T47D (cell line): ENCODE data around the gene ALK.
A peak's percentile ranks its signal among the peaks of the same experiment; 100 is the strongest.

Experiments used
- DNase-seq, 2 experiments: peaks; one replicate each; pipeline versions ENCODE4 v3.0.0 to v3.0.0-alpha.2; 2011 to 2012; ENCODE audit warnings: low read depth in 1 of 2, low spot score in 1 of 2
- JUND ChIP-seq: IDR thresholded peaks from 2 replicates; pipeline ENCODE4 v1.6.1; 2012; ENCODE audit warnings: low read depth
- in situ Hi-C: cut with HindIII; loops from 2 replicates; pipeline ENCODE4 v1.10.0; 2016; ENCODE audit warnings: low sequenced_read_pairs, low pct_unique_long_range_greater_than_20kb

Gene ALK

GRCh38 chr2:29796446-29796845, 124.9 kb downstream of the ALK start:
- in situ Hi-C loops, result no loop called here
- no peak for DNase-seq
- TF ChIP-seq JUND, result no peak

- in situ Hi-C loops, result no loop called here
- TF ChIP-seq JUND, result no peak
These were observed 131.4 kb downstream of the ALK start for GRCh38 chr2:29789911-29790485.

GRCh38 chr2:29787473-29788465, 133.6 kb downstream of the ALK start:
- TF ChIP-seq JUND, result no peak
- DNase-seq, result no peak
- in situ Hi-C loops, result no loop called here

More at GRCh38 chr2:29789911-29790485, 131.4 kb downstream of the ALK start:
- no peak for DNase-seq

GRCh38 chr2:29786361-29786760, 135.0 kb downstream of the ALK start:
- no peak for TF ChIP-seq JUND
- no peak for DNase-seq
- in situ Hi-C loops, result no loop called here

- peak; percentile 17 to 59 for DNase-seq
- in situ Hi-C loops, result no loop called here
- TF ChIP-seq JUND, result no peak
These were observed 137.7 kb downstream of the ALK start for GRCh38 chr2:29783666-29784065.

DNA sequence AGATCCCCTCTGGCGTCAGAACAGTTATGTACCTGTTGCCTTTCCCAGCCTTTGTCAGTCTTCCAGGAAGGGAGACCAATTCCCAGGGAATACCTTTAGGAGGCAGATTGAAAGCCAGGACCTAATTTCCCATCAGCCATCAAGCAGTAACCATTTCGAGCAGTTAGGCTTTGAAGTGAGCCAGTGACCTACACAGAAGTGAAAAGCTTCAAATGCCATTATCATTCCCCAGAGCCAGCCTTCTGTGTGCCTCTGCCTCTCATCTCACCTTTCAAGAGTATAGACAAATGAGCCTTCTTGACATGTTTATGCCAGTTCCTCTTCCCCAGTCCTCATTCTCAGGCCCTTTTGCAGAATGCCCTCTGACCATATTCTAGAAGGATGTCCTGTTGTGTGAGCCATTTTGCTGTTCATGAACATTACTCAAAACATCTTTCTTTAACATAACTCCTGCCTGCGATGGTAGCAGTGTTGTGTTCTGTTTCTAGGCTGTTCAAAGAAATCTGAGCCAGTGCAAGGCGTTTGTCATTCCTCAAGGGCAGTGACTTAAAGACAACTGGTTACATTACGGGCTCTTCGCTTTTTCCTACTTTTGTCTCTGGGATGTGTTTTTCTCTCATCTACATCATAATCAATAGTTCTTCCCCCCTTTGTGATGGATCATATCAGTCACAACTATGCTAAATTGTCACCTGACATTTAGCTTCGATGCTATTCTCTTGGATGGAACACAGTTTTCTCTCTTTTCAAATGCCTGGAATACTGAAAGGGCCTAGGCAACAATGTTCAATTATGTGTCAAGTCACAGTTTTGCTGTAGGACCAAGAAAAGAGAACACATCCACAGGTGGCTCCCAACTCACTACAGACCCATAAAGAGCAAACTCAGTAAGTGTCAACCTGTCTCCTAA, 138.6 kb downstream of the ALK start:
- DNase-seq, result no peak
- no peak for TF ChIP-seq JUND
- in situ Hi-C loops, result no loop called here

- no peak for DNase-seq
- no peak for TF ChIP-seq JUND
- in situ Hi-C loops, result no loop called here
These were observed 139.3 kb downstream of the ALK start for GRCh38 chr2:29782087-29782486.

DNA sequence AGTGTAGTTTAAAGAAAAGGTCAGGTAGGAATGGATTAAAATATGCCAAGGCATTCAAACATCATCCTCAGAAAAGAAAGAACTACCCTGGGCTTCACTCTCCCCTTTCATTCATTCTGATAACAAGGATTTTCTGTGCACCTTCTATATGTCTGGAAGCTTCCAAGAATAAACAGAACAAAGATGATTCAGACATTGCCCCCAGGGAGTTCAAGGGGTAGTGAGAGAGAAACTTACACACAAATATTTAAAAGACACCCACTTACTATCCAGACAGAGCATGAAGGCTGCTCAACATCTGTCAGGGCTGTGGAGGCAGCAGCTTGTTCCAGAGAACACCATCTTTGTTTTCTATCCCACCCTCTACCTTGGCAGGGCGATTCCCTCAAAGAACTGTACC, 140.5 kb downstream of the ALK start:
- in situ Hi-C loops, result no loop called here
- DNase-seq, result no peak
- no peak for TF ChIP-seq JUND

- no peak for DNase-seq
- in situ Hi-C loops, result no loop called here
- no peak for TF ChIP-seq JUND
These were observed 144.2 kb downstream of the ALK start for GRCh38 chr2:29777161-29777560.

DNA sequence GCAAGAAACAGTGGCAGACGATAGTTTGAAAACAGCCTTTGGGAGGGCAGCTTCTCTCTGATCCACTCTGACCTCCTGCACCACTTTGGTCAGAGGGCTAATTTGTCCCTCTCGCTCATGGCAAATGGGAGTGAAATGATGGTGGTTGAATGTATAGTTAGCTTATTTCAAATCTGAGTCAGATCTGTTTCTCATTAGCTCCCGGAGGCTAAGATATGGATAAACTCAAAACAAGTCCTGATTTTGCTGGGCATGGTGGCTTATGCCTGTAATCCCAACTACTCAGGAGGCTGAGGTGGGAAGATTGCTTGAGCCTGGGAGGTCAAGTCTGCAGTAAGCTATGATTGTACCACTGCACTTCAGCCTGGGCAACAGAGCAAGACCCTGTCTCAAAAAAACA, 145.0 kb downstream of the ALK start:
- TF ChIP-seq JUND, result no peak
- DNase-seq, result no peak
- in situ Hi-C loops, result no loop called here

DNA sequence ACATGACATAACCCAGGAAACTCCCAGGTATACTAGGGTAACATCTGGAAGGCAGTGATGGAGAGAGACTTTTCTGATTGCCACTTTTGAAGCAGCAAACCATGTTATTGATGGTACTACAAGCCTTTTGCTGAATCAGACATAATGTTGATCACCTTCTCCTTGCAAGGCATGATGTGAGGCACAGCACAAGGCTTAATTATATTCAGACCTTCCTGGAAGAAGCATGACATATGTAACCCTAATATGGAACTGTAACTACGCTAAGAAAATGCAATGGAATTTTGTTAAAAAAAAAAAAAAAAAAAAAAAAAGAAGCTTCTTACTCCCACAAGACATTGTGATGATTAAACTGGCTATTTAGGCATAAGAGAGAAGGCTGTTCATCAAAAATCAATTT, 145.4 kb downstream of the ALK start:
- in situ Hi-C loops, result no loop called here
- no peak for TF ChIP-seq JUND
- no peak for DNase-seq

- no peak for DNase-seq
- no peak for TF ChIP-seq JUND
- in situ Hi-C loops, result no loop called here
These were observed 146.8 kb downstream of the ALK start for GRCh38 chr2:29774624-29775023.
